ENCODE data around the gene RELN.

Gene RELN

DNA sequence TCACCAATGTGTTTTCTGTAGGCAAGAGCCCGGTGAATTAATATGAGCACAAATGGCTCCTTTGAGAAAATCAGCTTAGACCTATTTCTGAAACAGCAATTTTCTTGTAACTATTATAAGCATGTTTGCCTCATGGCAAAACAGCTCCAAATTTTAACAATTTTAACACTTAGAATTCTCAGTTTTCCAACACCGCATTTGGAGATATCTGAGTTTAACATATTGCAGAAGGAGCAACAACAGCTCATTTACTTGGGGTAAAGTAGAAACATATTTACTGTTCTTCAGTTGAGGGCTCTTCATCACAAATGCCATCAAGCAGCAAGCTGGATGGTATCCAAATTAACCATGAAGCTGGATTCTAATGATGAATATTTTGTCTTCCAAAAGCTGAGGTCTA is 409.4 kb downstream of the RELN start:
- TF ChIP-seq EZH2phosphoT487 (IDR thresholded peaks at IDR 0.05; ENCODE audit: borderline replicate concordance): no peak
- TF ChIP-seq, protein P1, sequence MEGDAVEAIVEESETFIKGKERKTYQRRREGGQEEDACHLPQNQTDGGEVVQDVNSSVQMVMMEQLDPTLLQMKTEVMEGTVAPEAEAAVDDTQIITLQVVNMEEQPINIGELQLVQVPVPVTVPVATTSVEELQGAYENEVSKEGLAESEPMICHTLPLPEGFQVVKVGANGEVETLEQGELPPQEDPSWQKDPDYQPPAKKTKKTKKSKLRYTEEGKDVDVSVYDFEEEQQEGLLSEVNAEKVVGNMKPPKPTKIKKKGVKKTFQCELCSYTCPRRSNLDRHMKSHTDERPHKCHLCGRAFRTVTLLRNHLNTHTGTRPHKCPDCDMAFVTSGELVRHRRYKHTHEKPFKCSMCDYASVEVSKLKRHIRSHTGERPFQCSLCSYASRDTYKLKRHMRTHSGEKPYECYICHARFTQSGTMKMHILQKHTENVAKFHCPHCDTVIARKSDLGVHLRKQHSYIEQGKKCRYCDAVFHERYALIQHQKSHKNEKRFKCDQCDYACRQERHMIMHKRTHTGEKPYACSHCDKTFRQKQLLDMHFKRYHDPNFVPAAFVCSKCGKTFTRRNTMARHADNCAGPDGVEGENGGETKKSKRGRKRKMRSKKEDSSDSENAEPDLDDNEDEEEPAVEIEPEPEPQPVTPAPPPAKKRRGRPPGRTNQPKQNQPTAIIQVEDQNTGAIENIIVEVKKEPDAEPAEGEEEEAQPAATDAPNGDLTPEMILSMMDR (conservative IDR thresholded peaks at IDR 0.05; ENCODE audit: low read length): no peak

DNA sequence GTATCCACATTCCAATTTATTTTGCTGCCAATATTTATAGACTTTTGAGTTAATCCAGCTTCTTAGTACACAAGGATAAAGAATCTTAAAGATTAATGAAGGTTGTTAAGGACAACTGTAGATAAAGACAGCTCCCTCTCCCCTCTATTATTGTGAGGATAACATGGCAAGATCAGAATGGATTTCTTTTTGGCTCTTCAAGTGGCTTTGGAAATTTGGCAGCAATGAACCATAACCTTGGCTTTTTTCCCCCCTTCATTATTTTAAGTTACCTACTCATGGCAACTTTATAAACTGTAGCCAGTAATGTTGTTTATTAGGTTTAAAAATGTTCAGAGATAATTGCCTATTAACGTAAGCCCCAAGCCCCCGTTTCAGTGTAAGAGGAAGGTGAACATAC is 412.4 kb downstream of the RELN start:
- H3K27me3 ChIP-seq (ENCODE audit: insufficient read depth, low read length, poor library complexity, severe bottlenecking): no peaks in the 10 kb centered on the region
- no peaks in the 10 kb centered on the region for H3F3A ChIP-seq (ENCODE audit: low read depth)
- no peaks in the 10 kb centered on the region for H3K36me3 ChIP-seq (ENCODE audit: insufficient read depth, low read length)
- no peak overlapping the region for H3K9ac ChIP-seq (ENCODE audit: low read depth, low read length, poor library complexity, severe bottlenecking)
- H3K9me3 ChIP-seq (ENCODE audit: insufficient read depth, low read depth, low read length): no peaks in the 10 kb centered on the region
- TF ChIP-seq, protein P1 (conservative IDR thresholded peaks at IDR 0.05; ENCODE audit: low read length): no peak
- no peak for TF ChIP-seq EZH2phosphoT487 (IDR thresholded peaks at IDR 0.05; ENCODE audit: borderline replicate concordance)
- H4K20me1 ChIP-seq (ENCODE audit: insufficient read depth, low read length, poor library complexity, severe bottlenecking): no peaks in the 10 kb centered on the region
- no peak overlapping the region for H2AFZ ChIP-seq (ENCODE audit: low read length)
- H3K79me2 ChIP-seq (ENCODE audit: insufficient read depth, low read length): no peaks in the 10 kb centered on the region
- no peak overlapping the region for H3K4me3 ChIP-seq (ENCODE audit: low read length, poor library complexity, severe bottlenecking)
- no peaks in the 10 kb centered on the region for H3K4me1 ChIP-seq (ENCODE audit: insufficient read depth, low read length, poor library complexity, severe bottlenecking)
- H3K4me2 ChIP-seq (ENCODE audit: low read depth, low read length, poor library complexity, severe bottlenecking): no peak overlapping the region
- no peaks in the 10 kb centered on the region for H3K9me2 ChIP-seq (replicated peaks; ENCODE audit: low read depth, low read length)

More for the DNA sequence above, 409.4 kb downstream of the RELN start:
- Histone ChIP-seq H4K20me1 (ENCODE audit: insufficient read depth, low read length, poor library complexity, severe bottlenecking) (no peaks in the 10 kb centered on the region), H3K9ac (ENCODE audit: low read depth, low read length, poor library complexity, severe bottlenecking) (no peak overlapping the region), H3K36me3 (ENCODE audit: insufficient read depth, low read length) (no peaks in the 10 kb centered on the region), H3K27me3 (ENCODE audit: insufficient read depth, low read length, poor library complexity, severe bottlenecking) (no peaks in the 10 kb centered on the region), H3K4me2 (ENCODE audit: low read depth, low read length, poor library complexity, severe bottlenecking) (no peak overlapping the region), H2AFZ (ENCODE audit: low read length) (no peak overlapping the region), H3K9me2 (replicated peaks; ENCODE audit: low read depth, low read length) (no peaks in the 10 kb centered on the region), H3K4me1 (ENCODE audit: insufficient read depth, low read length, poor library complexity, severe bottlenecking) (no peaks in the 10 kb centered on the region), H3K9me3 (ENCODE audit: insufficient read depth, low read depth, low read length) (no peaks in the 10 kb centered on the region), H3K4me3 (ENCODE audit: low read length, poor library complexity, severe bottlenecking) (no peak overlapping the region), H3K79me2 (ENCODE audit: insufficient read depth, low read length) (no peaks in the 10 kb centered on the region), H3F3A (ENCODE audit: low read depth) (no peaks in the 10 kb centered on the region)

DNA sequence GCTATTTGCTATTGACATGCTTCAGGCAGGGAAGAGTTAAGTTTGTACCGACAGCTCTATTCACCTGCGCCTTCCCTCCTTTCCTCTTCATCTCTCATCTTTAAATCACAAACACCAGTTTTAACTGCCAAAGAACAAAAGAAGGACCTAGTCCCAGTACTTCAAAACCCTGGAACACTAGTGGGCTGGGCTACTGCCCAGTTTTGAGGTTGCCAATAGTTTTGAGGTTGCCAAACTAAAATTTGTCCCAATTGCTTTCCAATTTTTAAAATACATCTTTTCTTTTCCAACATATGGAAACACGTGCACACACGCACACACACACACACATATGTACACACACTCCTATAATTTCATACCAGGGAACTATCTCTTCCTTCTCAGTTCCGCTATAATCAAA is 412.8 kb downstream of the RELN start:
- Histone ChIP-seq H2AFZ (ENCODE audit: low read length) (no peak overlapping the region), H3F3A (ENCODE audit: low read depth) (no peaks in the 10 kb centered on the region), H3K4me2 (ENCODE audit: low read depth, low read length, poor library complexity, severe bottlenecking) (no peak overlapping the region), H3K79me2 (ENCODE audit: insufficient read depth, low read length) (no peaks in the 10 kb centered on the region), H3K4me1 (ENCODE audit: insufficient read depth, low read length, poor library complexity, severe bottlenecking) (no peaks in the 10 kb centered on the region), H3K9me3 (ENCODE audit: insufficient read depth, low read depth, low read length) (no peaks in the 10 kb centered on the region), H3K4me3 (ENCODE audit: low read length, poor library complexity, severe bottlenecking) (no peak overlapping the region), H3K27me3 (ENCODE audit: insufficient read depth, low read length, poor library complexity, severe bottlenecking) (no peaks in the 10 kb centered on the region), H4K20me1 (ENCODE audit: insufficient read depth, low read length, poor library complexity, severe bottlenecking) (no peaks in the 10 kb centered on the region), H3K9me2 (replicated peaks; ENCODE audit: low read depth, low read length) (no peaks in the 10 kb centered on the region), H3K9ac (ENCODE audit: low read depth, low read length, poor library complexity, severe bottlenecking) (no peak overlapping the region), H3K36me3 (ENCODE audit: insufficient read depth, low read length) (no peaks in the 10 kb centered on the region)
- TF ChIP-seq, protein P1 (conservative IDR thresholded peaks at IDR 0.05; ENCODE audit: low read length): no peak
- TF ChIP-seq EZH2phosphoT487 (IDR thresholded peaks at IDR 0.05; ENCODE audit: borderline replicate concordance): no peak
